Stimulated activated CD4-positive, alpha-beta T cell treated with anti-CD3 and anti-CD28 coated beads, Interleukin-1b, Interleukin-23, amount 100 ng/mL, for 4 hours (primary cell): ENCODE data around the gene MORN5.

Source experiments
- DNase-seq, 2 donors: peaks; one replicate each; pipeline ENCODE4 v3.0.0-alpha.2; 2020; ENCODE audit warnings: low read depth in 2 of 2

MORN5 gene

DNA sequence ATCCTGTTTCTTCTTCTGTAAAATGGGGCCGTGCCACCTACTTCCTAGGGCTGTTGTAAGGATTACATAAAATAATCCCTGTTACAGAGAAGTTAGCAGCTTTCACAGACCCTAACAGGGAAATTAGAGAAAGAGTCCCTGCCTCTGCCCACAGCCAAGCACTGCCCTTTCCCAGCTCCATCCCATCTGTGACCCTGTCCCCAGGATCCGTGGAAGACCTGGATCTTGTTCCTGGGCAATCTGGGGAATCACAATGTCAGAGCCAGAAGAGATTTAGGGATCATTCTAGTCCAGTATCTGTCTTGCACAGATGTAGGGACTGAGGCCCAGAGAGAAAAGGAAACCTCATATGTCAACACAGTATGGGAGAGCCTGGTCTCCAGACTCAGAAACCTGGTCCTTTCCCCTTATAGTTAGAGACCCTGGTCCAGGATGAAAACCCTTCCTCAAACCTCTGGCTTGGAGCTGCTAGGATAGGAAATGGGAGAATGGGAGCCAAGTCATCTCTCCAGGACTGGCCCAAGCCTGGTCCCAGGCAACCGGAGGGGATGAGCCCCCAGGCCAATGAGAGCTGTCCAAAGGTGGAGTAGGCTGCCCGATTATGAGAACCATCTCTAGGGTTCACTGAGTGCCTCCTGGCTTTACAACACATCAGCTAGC is 56.6 kb downstream of the MORN5 start:
- no peak for DNase-seq

DNA sequence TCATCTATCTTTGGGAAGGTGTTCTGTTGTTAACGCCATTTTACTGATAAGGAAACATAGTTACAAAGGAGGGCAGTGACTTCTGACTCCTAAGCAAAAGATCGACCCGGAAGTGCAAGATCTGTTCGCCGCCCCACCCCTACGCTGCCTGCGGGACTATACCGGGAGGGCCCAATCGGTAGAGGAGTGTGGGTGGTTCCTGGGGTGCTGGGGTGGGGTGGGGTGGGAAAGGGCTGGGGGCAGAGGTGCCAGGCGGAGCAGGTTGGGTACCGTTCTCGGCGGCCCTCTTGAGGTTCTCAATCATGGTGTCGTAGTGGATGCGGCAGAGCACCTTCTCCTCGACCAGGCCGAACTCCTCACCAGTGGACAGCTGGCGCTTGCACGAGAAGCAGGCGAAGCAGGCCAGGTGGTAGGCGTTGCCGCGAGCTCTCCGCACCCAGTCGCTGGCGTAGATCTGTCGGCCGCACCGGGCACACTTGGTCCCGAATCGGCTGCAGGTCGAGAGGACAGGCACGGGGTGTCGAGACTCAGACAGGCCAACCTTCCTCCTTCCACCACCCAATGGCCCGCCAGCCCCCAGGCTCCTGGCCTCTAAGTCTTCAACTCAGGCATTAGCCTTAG is 57.2 kb downstream of the MORN5 start:
- DNase-seq = no peak

DNA sequence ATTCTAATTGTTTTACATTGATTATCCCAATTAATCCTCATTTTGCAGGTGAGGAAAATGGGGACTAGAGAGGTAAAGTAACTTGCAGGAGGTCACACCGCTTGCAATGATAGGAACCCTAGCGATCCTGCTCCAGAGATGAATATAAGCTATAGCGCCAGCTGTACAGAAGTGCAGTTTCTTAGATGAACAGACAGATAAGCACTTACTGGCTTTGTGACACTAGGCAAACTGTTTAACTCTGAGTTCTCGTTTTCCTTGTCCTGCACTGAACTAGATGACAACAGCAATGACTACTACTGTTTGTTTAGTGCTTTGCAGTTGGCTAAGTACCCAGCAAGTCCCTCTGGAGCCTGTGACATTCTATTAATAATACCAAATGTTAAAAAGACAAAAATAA is 57.9 kb downstream of the MORN5 start:
- no peak for DNase-seq

DNA sequence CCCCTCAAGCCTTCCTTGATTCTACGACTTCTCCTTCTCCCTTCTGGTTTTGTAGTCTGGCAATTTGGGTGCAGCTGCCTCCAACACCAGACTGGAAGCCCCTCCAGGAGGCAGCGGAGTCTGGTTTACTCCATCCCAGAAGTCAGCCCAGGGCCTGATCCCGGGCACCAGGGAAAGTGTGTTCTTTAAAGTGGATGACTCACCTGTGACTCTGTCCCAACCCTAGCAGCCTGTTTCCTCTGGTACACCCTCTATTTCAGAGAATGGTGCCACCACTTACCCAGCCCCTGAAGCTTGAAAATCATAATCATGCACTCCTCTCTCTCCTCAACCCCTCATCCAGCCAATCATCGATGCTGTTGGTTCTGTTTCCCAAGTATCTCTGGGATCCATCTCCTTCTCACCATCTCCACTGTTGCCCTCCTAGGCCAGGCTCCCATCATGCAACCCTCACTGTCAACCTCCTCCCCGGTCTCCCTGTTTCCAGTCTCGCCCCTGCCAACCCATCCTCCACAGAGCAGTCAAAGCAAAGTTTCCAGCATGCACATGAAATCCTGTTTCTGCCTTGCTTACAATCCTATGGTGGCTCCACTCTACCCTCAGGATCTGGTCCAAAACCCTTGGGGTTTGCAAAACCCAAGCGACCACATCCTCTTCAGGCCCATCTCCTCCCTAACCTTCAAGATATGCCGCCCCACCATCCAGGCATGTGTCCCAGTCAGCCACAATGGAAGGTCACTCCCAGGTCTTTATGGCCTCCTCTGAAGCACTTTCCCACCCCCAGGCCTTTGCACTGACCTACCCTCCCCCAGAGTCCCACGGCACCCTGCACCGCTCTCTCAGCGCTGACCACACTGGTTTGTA is 58.6 kb downstream of the MORN5 start:
- DNase-seq = no peak

DNA sequence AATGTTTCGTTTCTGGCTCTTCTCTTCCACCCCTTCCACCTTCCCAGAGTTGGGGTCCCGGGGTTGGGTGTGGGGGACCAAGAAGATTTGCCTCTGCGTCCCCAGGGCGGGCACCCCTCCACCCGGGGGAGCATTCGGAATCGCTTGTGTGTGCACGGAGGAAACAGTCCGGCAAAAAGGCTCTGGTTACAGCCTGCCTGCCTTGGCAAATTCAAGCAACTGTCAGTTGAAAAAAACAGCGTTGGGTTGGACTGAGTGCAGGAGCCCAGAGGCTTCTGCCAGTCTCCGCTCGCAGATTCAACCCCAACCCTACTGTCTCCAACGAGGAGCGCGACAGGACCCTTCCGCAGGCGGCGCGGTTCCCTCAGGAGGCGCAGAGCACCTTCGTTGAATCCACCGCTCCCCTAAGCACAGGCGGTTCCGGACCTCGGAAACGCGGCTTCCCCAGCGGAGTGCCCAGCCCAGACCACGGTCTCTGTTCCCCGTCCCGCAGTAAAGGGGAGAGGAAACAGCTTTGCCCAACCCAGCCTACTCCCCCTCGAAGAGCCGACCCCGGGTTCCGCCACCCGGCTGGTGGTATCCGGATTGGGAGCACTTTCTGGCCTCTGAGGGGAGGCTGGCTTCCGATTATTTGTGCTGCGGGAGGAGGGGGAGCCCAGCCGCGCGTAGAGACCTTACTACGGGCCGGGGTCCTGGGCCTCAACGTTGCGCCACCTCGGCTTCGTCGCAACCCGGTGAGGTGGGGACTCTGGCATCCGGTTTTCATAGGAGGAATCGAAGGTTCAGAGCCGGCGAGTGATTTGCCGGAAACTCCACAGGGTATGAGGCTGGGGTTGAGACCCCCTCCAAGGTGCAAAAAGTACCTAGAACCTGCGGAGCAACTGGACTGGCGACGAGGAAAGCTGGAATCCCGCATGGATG is 59.5 kb downstream of the MORN5 start:
- no peak for DNase-seq

DNA sequence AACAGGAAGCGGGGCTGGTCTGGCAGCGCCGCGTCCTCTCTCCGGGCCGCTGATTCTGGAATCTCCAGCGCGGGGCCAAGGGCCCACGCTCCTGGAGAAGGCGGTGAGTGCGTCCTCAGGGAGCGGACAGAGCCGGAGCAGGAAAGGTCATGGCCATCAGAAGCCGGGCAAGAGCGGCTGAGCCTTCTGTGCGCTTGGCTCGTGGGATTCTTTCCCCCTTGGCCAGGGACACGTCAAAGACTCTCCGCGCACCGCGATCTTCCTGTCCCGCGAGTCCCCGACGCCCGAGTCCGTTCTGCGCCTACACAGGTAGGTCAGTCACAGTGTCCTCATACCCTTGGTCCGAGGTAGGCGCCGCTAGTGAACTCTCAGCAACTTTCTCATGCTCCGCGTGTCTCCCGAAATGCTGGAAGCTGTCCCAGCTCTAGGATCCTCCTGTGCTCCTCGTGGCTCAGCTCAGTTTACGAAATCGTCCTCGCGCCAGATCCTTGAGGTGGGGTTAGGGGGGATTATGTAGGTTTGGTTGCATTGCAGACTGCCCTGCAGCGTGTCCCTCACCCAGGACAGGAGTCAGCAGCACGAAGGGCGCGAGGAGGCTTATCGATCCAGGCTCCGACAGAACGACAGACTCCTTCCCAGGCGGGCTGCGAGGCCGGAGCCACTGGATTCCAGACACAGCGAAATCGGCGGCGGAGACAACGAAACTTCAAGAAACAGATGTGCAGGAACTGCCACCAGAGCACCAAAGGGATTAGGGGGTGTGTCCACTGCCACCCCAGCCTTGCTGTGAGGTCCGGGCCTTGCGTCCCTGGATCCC is 60.4 kb downstream of the MORN5 start:
- DNase-seq = no peak

DNA sequence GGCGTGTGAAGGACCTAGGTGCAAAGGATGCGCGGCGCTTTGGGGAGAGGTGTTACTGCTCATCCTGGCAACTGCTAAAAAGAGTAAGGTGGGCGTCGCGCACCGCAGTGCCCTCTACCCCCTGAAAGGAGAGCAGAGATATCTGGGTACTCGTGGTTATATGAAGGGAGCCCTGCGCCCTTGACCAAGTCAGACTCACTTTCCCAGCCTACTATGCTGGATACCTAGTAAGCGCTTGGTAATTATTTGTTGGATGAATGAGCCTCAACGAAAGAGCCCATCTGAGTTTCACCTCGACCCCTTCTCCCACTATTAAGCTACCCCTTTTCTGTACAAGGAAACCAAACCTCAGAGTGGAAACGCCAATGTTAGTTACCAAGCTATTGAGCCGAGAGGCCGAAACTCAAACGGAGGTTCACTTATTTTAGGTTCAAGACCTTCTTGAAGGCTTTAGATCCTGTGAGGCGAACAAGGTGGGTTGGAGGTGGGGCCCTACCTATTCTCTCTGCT is 61.0 kb downstream of the MORN5 start:
- DNase-seq = no peak

DNA sequence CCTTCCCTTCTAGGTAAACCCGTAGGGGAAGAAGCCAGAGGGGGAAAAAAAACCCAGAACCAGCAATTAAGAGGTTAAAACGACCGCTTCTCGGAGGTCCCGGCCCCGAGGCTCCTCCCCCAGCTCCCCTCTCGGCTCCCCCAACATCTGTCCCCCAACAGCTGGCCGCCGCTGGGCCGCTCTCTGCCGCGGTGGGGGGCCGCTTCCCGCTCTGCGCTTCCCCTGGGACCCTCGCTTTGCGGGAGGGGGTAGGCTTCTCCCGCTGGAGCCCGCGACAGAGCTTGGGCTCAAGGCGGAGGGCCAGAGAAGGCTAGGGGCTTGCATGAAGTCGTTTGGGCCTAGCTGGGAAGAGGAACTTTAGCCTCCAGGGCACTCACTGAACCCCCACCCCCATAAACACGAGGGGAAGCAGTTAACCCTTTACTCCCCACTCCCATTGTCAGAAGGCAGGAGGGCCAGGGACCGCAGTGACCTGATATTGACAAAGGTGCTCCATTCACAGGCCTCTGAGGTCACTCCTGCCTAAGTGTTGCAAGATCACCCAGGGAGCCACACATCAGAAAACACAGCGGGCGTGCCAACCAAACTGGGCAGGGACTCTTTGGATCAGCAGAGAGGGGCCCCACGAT is 61.6 kb downstream of the MORN5 start:
- no peak for DNase-seq

DNA sequence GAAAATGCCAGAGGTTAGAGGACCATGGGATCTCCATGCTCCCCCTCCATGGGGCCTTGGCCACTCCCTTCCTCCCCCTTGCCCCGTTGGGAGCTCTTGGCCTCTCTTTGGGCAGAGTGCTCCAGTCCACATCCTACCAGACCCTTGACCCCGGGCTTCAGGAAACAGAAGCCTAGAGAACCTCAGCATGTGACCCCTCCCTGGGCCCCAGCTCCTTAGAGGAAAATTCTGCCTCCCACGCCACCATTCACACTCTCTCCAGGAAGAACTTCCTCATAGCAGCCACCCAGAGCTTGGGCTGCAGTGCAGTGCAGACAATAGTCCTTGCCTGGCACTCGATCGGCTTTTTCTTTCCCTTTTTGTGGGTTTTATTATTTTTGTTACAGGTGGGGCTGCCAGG is 63.1 kb downstream of the MORN5 start:
- no peak for DNase-seq

DNA sequence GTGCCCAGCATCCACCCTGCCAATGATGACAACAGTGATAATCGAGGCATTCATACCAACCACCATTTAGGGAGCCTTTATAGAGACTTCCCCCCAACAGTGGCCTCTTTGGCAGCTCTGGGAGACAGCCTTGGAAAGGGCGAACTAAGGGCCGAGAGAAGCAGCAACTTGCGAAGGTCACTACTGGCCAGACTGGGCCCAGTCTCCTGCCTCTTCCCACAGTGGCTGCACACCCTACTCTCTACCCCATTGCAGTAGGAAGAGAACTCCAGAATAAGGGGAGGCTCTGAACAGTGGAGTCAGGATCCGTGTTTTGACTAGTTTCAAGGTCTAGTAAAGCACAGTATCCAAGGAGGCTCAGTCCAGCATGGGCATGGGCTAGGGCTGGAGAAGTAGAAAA is 63.7 kb downstream of the MORN5 start:
- DNase-seq = no peak

DNA sequence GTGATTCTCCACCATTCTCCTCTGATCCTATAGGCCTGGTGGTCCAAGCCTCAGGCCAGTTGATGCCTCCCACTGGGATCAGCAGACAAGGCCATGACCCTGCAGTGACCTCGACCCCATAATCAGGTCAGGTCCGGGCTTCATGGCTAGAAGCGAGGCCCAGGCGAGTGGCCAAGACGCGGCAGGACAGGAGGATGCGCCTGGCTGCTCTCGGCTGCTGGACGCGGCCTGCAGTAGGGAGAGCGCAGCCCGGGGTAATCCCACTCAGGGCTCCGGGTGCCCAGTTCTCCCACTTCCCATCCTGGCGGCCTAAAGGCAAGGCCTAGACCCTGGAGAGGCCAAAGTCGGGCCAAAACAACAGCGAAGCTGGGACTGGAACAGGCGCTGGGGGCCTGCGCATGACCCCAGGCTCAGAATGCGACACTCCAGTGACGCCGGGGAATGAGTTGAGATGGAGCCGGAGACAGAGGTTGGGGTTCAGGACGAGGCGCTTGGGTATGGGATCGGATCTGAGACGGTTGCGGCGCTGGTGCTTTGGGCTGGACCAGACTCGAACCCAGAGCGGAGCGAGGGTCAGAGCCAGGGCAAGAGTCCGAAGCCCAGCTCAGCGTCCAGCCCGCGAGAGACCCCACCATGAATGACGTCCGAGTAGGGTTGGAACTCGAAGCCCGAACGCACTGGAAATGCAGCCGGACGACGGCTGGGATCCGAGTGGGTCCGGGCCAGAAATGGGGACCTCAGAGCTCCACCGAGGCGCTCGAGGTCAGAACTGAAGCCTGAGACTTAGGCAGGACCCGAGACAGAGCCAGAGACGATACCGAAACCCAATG is 65.8 kb downstream of the MORN5 start:
- DNase-seq = no peak

DNA sequence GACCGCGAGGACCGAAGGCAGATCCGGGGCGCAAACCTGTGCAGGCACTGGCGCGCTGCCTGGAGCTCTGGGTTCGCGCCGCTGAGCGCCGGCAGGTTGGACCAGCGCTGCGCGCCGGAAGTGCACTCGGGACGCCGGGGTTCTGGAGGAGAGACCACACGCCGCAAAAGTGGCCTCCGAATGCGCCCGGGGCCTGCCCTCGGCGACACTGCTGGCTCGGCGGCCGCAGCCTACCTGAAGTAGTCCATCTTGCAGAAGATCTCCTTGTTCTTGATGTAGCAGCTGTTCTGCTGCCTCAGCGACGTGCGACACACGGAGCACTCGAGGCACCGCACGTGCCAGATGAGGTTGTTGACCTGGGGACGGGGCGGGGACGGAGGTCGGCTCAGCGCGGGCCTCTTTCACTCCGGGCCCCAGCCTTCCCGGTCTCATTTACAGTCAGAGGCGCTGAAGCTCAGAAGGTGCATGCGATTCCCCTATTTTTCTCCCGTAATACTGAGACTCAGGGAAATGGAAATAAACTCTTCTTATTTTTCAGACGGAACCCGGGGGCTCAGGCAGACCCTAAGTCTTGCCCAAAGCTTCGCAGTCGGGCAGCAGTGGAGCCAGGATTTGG is 66.5 kb downstream of the MORN5 start:
- no peak for DNase-seq

DNA sequence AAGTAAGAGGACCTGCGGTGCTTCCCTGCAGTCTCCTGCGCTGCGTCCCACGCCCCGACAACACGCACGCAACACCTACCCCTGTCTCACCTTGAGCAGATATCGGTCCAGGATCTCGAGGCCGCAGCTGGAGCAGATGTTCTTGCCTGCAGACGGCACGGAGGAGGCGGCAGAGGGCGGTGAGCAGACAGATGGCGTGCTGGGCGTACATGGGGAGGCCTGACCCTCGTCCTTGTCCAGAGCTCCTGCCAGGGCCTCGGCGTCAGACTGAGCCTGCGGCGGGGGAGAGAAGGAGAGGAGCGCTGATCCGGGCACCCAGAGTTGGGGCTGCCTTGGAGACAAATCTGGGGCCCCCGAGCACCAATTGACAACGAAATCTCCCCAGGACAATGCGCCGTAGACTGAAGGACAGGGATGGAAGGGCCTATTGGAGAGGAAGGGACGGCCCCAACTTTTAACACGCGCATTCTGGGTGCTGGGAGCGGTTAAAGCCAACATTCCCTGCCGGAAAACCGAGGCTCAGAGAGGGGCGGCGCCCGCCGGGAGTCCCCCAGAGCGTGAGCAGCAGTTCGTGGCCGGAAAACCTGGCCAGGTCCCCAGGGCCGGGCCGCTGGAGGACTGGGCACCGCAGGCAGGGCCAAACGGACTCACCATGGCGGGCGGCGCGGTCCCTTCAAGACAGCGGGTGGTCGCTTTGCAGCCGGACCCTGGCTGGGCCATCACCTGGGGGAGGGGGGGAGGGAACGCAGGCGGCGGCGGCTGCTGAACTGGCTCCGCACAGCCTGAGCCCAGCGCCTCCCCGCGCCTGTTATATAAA is 67.3 kb downstream of the MORN5 start:
- no peak for DNase-seq

DNA sequence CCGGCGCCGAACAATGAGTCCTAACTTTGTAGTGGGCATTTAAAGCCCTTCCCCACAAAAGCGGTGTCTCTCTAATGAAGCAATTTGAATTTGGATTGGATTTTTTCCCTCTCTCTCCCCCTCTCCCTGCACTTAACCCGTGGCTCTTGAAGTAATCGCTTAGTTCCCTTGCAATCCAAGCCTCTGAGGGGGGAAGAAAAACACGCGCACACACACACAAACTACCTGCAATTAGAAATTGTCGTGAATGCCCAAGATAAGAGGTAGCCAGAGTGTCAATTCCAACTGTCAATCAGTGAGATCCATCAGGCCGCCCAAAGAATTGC is 67.8 kb downstream of the MORN5 start:
- DNase-seq = no peak

DNA sequence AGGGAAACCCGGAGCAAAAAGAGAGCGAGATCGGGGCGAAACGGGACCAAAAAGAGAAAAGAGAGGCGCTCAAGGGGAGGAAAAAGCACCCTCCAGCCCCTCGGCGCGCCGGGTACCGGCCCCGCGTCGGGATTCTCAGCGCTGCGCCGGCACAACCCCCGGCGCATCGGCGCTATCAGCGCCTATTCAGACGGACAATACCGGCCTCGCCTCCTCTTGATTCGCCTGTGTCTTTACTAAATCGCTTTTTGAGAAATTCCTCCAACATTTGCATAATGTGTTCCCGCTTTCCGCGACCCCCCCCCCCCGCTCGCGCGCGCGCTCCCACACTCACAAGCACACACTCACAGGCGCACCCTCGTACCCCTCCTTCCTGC is 68.5 kb downstream of the MORN5 start:
- no peak for DNase-seq

DNA sequence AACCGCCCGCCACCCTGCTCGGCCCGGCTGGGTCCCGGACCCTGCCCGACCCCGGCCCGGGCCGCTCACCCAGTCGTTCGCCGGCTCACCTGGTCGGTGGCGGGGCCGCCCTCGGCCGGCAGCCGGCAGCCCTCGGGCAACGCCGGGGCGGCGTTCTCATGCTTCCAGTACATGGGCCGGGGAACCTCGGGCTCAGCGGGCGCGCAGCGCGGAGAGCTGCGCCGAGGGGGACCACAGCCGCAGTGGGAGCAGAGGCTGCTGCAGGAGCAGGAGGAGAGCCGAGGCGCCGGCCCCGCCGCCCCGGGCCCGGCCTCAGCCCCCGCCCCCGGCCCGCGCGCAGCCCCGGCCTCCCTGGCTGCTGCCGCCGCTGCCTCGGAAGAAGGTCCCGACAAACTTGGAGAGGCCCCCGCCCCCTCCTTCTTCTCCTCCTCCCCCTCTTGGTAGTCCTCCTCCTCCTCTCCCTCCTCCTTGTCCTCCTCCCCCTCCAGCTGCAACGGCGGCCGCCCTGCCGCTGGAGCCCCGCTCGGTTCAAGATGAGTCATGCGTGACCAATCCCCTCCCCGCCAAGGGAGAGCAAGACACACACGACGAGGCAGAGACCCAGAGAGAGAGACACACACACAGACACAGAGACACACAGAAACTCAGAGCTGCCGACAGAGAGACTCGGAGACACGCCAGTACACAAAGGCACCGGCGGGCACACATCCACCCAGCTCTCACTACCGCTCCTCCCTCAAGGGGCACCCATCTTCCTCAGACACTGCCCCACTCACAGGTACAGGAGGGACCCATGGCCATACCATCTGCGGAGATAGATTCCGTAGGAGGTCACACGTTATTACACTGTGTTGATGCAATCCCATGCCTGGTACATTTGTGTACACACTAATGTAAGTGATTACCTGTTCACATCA is 69.1 kb downstream of the MORN5 start, which contains the start of gene LHX6:
TSS of gene LHX6 (minus strand) at position 390 of the 917 bp plus-strand sequence. CDS start at position 173, 217 bp downstream.
- no peak for DNase-seq

DNA sequence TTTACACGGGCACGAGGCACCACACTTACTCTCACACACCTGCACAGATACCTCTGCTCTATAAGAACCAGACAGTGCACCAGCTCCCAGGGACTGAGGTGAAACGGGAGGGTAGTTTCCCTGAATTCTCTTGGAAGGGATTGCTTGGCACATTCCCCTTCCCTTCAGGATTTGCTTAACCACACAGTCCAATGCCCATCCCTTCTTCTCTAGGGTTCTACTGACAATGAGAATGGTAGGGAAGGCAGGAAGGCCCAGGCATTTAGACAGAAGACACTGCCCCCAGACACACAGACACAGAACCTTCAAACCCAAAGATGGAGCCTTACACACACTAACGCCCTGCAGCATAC is 69.8 kb downstream of the MORN5 start:
- no peak for DNase-seq
